ENCODE data around the gene PLCL2. TPM values are rescaled to one million over a fixed set of nuclear protein-coding genes. Genes with fewer than 3 reads are reported as not detected.

Gene PLCL2
- total RNA-seq, 1 experiment from 2014 or later: 3.0 TPM

- in situ Hi-C loops (cut with HindIII; ENCODE audit: low pct_unique_long_range_greater_than_20kb, low sequenced_read_pairs) (no loop called here), intact Hi-C loops (cut with micrococcal nuclease; ENCODE audit: unreplicated experiment) (no loop called here)
- CTCF ChIA-PET: no interaction called here
- BruUV-seq (replicated peaks): no TSS peak
- TF ChIP-seq POLR2AphosphoS5 (IDR thresholded peaks at IDR 0.05; ENCODE audit: low read depth, low read length): no peak
- no peak for TF ChIP-seq TCF7L2 (IDR thresholded peaks at IDR 0.05; ENCODE audit: low read depth, low read length)
- TF ChIP-seq REST (IDR thresholded peaks at IDR 0.05; ENCODE audit: insufficient read depth in 1 of 2, low read depth in 2 of 2, low read length in 1 of 2): no peak
- TF ChIP-seq CTCF (IDR thresholded peaks at IDR 0.05): no peak
- TF ChIP-seq SIN3A (IDR thresholded peaks at IDR 0.05; ENCODE audit: borderline replicate concordance, insufficient read depth, low read depth, low read length): no peak
- no peaks in the 10 kb centered on the region for H3K27me3 ChIP-seq (ENCODE audit: control insufficient read depth, insufficient read depth, low read length)
- POLR2A ChIA-PET: no interaction called here
- no peak overlapping the region for H3K4me3 ChIP-seq (ENCODE audit: low read depth in 2 of 2, low read length in 2 of 2)
- DNase-seq (ENCODE audit: low read depth, low spot score) (no peak), ATAC-seq (no peak)
- H3K36me3 ChIP-seq (ENCODE audit: control insufficient read depth, insufficient read depth, low read length): no peaks in the 10 kb centered on the region
- no peaks in the 10 kb centered on the region for H3K4me1 ChIP-seq (ENCODE audit: control insufficient read depth, insufficient read depth, low read length)
- no peak overlapping the region for H3K27ac ChIP-seq (ENCODE audit: low read length)
- H3K9me3 ChIP-seq (ENCODE audit: control insufficient read depth, insufficient read depth, low read depth, low read length): no peaks in the 10 kb centered on the region
These were observed 27.9 kb downstream of the PLCL2 start for GRCh38 chr3:16912400-16913263.

GRCh38 chr3:16913264-16913580, 28.5 kb downstream of the PLCL2 start:
- DNase-seq (ENCODE audit: low read depth, low spot score) (no peak), ATAC-seq (no peak)
- Histone ChIP-seq H3K27ac (ENCODE audit: low read length) (no peak overlapping the region), H3K36me3 (ENCODE audit: control insufficient read depth, insufficient read depth, low read length) (no peaks in the 10 kb centered on the region), H3K4me1 (ENCODE audit: control insufficient read depth, insufficient read depth, low read length) (no peaks in the 10 kb centered on the region), H3K9me3 (ENCODE audit: control insufficient read depth, insufficient read depth, low read depth, low read length) (no peaks in the 10 kb centered on the region), H3K27me3 (ENCODE audit: control insufficient read depth, insufficient read depth, low read length) (no peaks in the 10 kb centered on the region), H3K4me3 (ENCODE audit: low read depth in 2 of 2, low read length in 2 of 2) (no peak overlapping the region)
- intact Hi-C loops (cut with micrococcal nuclease; ENCODE audit: unreplicated experiment): no loop called here
- no TSS peak for BruUV-seq (replicated peaks)
- no peak for TF ChIP-seq SIN3A (IDR thresholded peaks at IDR 0.05; ENCODE audit: borderline replicate concordance, insufficient read depth, low read depth, low read length)
- no peak for TF ChIP-seq CTCF (IDR thresholded peaks at IDR 0.05)
- TF ChIP-seq POLR2AphosphoS5 (IDR thresholded peaks at IDR 0.05; ENCODE audit: low read depth, low read length): no peak
- TF ChIP-seq REST (IDR thresholded peaks at IDR 0.05; ENCODE audit: insufficient read depth in 1 of 2, low read depth in 2 of 2, low read length in 1 of 2): no peak
- TF ChIP-seq TCF7L2 (IDR thresholded peaks at IDR 0.05; ENCODE audit: low read depth, low read length): no peak
- POLR2A ChIA-PET: no interaction called here
- in situ Hi-C loops (cut with HindIII; ENCODE audit: low pct_unique_long_range_greater_than_20kb, low sequenced_read_pairs): no loop called here
- CTCF ChIA-PET: no interaction called here

Data from Panc1 (cell line).